CD4-positive, alpha-beta T cell treated with Interleukin-2 at 100 ng/mL for 4 hours (primary cell): ENCODE results near the gene LMCD1.

Source experiments
- DNase-seq: peaks from one replicate; pipeline ENCODE4 v3.0.0-alpha.2; 2020; ENCODE audit warnings: low spot score

Gene LMCD1

GRCh38 chr3:8484409-8485140 is 17.0 kb upstream of the LMCD1 start:
- no peak for DNase-seq

GRCh38 chr3:8485141-8485870 is 16.3 kb upstream of the LMCD1 start:
- DNase-seq: no peak

GRCh38 chr3:8485943-8486342 is 15.7 kb upstream of the LMCD1 start:
- no peak for DNase-seq

GRCh38 chr3:8486434-8486833 is 15.2 kb upstream of the LMCD1 start:
- no peak for DNase-seq

- no peak for DNase-seq
These were observed 14.7 kb upstream of the LMCD1 start for GRCh38 chr3:8486936-8487335.

GRCh38 chr3:8488411-8488810 is 13.2 kb upstream of the LMCD1 start:
- no peak for DNase-seq

- no peak for DNase-seq
These were observed 12.7 kb upstream of the LMCD1 start for GRCh38 chr3:8488877-8489276.

- no peak for DNase-seq
These were observed 12.3 kb upstream of the LMCD1 start for GRCh38 chr3:8489278-8489792.

GRCh38 chr3:8490079-8490552 is 11.5 kb upstream of the LMCD1 start:
- no peak for DNase-seq

- DNase-seq: no peak
These were observed 10.1 kb upstream of the LMCD1 start for GRCh38 chr3:8491271-8492144.

GRCh38 chr3:8492744-8493511 is 8.7 kb upstream of the LMCD1 start:
- no peak for DNase-seq

- no peak for DNase-seq
These were observed 7.9 kb upstream of the LMCD1 start for GRCh38 chr3:8493744-8494143.

GRCh38 chr3:8494327-8494726 is 7.3 kb upstream of the LMCD1 start:
- DNase-seq: no peak

GRCh38 chr3:8497582-8497981 is 4.0 kb upstream of the LMCD1 start:
- no peak for DNase-seq

- DNase-seq: no peak
These were observed 2.4 kb upstream of the LMCD1 start for GRCh38 chr3:8499181-8499611.

- DNase-seq: no peak
These were observed 1.2 kb upstream of the LMCD1 start for GRCh38 chr3:8500319-8500988.

GRCh38 chr3:8500989-8501370 is 643 bp upstream of the LMCD1 start:
- no peak for DNase-seq

GRCh38 chr3:8503461-8503860 is 1.8 kb downstream of the LMCD1 start:
- no peak for DNase-seq

- DNase-seq: no peak
These were observed 2.4 kb downstream of the LMCD1 start for GRCh38 chr3:8503871-8504610.

- DNase-seq: no peak
These were observed 3.0 kb downstream of the LMCD1 start for GRCh38 chr3:8504611-8504973.
